Stimulated activated CD8-positive, alpha-beta memory T cell treated with anti-CD3 and anti-CD28 coated beads, Interleukin-4, amount 100 ng/mL, for 1 hour (primary cell): ENCODE results near the gene TMEM255B.

Source experiments
- DNase-seq, 2 donors: peaks; one replicate each; pipeline ENCODE4 v3.0.0-alpha.2; 2020; ENCODE audit warnings: low read depth in 2 of 2, low spot score in 1 of 2

The TMEM255B gene

GRCh38 chr13:113758651-113759524 is at the start of gene TMEM255B:
TSS of gene TMEM255B (plus strand) at chr13:113759226. CDS start at chr13:113759270, 44 bp downstream.
- peak; percentile 46 to 51 for DNase-seq

GRCh38 chr13:113722921-113723320 is 36.1 kb upstream of the TMEM255B start:
- no peak for DNase-seq

- no peak for DNase-seq
Measured at GRCh38 chr13:113723410-113724015, 35.5 kb upstream of the TMEM255B start.

GRCh38 chr13:113724016-113724758 is 34.8 kb upstream of the TMEM255B start:
- DNase-seq: no peak

- peak; percentile 57 to 75 for DNase-seq
Measured at GRCh38 chr13:113724780-113725315, 34.2 kb upstream of the TMEM255B start.

- peak in 1 of 2 donors; percentile 39 for DNase-seq
Measured at GRCh38 chr13:113725329-113726105, 33.5 kb upstream of the TMEM255B start.

- DNase-seq: peak in 1 of 2 donors; percentile 12
Measured at GRCh38 chr13:113726106-113726821, 32.8 kb upstream of the TMEM255B start.

- DNase-seq: no peak
Measured at GRCh38 chr13:113726961-113727411, 32.0 kb upstream of the TMEM255B start.

GRCh38 chr13:113728571-113729054 is 30.4 kb upstream of the TMEM255B start:
- no peak for DNase-seq

- no peak for DNase-seq
Measured at GRCh38 chr13:113729187-113730019, 29.6 kb upstream of the TMEM255B start.

- DNase-seq: no peak
Measured at GRCh38 chr13:113730258-113730691, 28.8 kb upstream of the TMEM255B start.

GRCh38 chr13:113730831-113731191 is 28.2 kb upstream of the TMEM255B start:
- no peak for DNase-seq

- no peak for DNase-seq
Measured at GRCh38 chr13:113731192-113732175, 27.5 kb upstream of the TMEM255B start.

GRCh38 chr13:113732176-113732960 is 26.7 kb upstream of the TMEM255B start:
- DNase-seq: no peak

- DNase-seq: no peak
Measured at GRCh38 chr13:113732961-113733950, 25.8 kb upstream of the TMEM255B start.
